Adipocyte (in vitro differentiated cells): ENCODE data around the gene KIN.
"Not testable (repeated sequence)": the region's sequence is repeated elsewhere in the genome, so short reads cannot be mapped to it uniquely, and the experiment has no call there.

ENCODE experiments used
- DNase-seq: peaks from one replicate; pipeline ENCODE4 v3.0.0-alpha.2; 2015; ENCODE audit warnings: low read depth
- H3K27me3 ChIP-seq: replicated peaks from 2 replicates; pipeline ENCODE4 v1.7.0; 2013; ENCODE audit warnings: mild to moderate bottlenecking, low read length, moderate library complexity; ENCODE audit not compliant: control insufficient read depth, insufficient read depth
- H3K36me3 ChIP-seq: 2 replicates; pipeline ENCODE4 v1.7.0; 2013; ENCODE audit warnings: low read length, mild to moderate bottlenecking, moderate library complexity; ENCODE audit not compliant: control insufficient read depth, insufficient read depth, severe bottlenecking
- H3K4me1 ChIP-seq: 2 replicates; pipeline ENCODE4 v1.7.0; 2013; ENCODE audit warnings: mild to moderate bottlenecking, low read length, moderate library complexity; ENCODE audit not compliant: control insufficient read depth, insufficient read depth
- H3K4me3 ChIP-seq: 2 replicates; pipeline ENCODE4 v1.7.0; 2013; ENCODE audit warnings: mild to moderate bottlenecking, low read length, moderate library complexity
- H3K9ac ChIP-seq: 2 replicates; pipeline ENCODE4 v1.7.0; 2013; ENCODE audit warnings: mild to moderate bottlenecking, low read length, moderate library complexity
- H3K9me3 ChIP-seq: 2 replicates; pipeline ENCODE4 v1.7.0; 2013; ENCODE audit warnings: mild to moderate bottlenecking, low read length, moderate library complexity; ENCODE audit not compliant: control insufficient read depth

The KIN gene

DNA sequence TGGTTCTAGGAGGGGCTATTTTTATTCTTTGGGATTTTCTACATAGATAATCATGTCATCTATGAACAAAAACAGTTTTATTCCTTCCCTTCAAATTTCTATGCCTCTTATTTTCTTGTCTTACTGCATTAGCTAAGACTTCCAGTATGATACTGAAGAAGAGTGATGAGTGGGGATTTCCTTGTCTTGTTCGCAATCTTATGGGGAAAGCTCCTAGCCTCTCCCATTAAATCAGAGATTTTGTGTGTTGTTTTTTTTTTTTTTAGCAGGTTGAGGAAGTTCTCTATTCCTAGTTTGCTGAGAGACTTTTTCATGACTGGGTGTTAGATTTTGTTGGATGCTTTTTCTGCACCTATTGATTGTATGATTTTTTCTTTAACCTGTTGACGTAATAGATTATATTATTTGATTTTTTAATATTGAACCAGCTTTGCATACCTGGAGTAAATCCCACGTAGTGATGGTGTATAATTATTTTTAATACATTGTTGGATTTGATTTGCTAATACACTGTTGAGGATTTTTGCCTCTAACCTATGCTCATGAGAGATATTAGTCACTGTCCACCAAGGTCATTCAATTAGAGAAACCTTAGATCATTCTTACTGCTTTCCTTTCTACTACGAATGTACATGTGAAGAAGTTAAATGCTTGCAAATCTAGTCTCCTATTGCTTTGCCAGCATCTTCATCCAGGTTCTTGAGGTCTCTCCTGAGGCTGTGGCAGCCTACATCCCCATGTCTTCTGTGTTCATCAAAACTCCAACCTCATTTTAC is 6.6 kb upstream of the KIN start:
- Histone ChIP-seq H3K4me1 (peaks cover 20% of the 10 kb centered on the region), H3K4me3 (no peak overlapping the region), H3K36me3 (peaks cover 48% of the 10 kb centered on the region), H3K9ac (no peak overlapping the region), H3K9me3 (no peaks in the 10 kb centered on the region), H3K27me3 (no peaks in the 10 kb centered on the region)
- no peak for DNase-seq

DNA sequence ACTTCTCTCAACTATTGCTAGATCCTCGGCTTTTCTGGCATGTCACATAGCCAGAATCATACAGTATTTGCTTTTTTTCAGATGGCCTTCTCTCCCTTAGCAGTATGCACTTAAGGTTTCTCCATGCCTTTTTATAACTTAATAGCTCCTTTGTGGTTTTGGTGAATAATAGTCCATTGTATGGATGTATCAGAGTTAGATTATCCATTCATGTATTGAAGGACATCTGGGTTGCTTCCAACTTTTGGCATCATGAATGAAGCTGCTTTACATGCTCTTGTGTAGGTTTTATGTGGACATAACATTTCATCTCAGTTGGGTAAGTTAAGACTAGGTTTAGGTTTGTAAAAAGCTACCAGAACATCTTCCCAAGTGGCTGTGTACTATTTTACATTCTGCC is 4.7 kb upstream of the KIN start:
- Histone ChIP-seq H3K27me3 (no peaks in the 10 kb centered on the region), H3K4me1 (peaks cover 18% of the 10 kb centered on the region), H3K36me3 (peaks cover 30% of the 10 kb centered on the region), H3K9me3 (no peaks in the 10 kb centered on the region), H3K9ac (no peak overlapping the region), H3K4me3 (no peak overlapping the region)
- no peak for DNase-seq

DNA sequence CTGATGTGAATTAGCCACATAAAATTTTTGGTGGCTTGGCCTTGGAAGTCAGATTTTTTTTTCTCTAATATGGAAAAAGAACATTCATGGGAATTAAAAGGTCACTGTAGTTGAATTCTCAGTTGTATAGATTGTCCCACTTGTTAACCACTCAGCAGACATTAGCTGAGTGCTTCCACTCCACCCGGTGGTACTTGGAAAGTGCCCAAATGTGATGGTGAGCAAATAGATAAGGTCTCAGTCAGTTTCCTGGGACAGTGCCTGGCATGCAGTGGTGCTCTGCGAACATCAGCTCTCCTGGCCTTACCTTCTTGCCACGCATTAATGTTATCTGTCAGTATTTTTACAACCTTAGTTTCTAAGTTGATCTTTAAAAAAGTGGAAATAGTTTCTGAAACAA is 1.6 kb upstream of the KIN start:
- peak; percentile 55 for DNase-seq
- H3K4me3 ChIP-seq = peak overlapping the region; percentile 91
- peak overlapping the region; percentile 97 for H3K9ac ChIP-seq
- peaks cover 27% of the 10 kb centered on the region for H3K4me1 ChIP-seq
- H3K9me3 ChIP-seq = no peaks in the 10 kb centered on the region
- no peaks in the 10 kb centered on the region for H3K27me3 ChIP-seq
- peaks cover 17% of the 10 kb centered on the region for H3K36me3 ChIP-seq

DNA sequence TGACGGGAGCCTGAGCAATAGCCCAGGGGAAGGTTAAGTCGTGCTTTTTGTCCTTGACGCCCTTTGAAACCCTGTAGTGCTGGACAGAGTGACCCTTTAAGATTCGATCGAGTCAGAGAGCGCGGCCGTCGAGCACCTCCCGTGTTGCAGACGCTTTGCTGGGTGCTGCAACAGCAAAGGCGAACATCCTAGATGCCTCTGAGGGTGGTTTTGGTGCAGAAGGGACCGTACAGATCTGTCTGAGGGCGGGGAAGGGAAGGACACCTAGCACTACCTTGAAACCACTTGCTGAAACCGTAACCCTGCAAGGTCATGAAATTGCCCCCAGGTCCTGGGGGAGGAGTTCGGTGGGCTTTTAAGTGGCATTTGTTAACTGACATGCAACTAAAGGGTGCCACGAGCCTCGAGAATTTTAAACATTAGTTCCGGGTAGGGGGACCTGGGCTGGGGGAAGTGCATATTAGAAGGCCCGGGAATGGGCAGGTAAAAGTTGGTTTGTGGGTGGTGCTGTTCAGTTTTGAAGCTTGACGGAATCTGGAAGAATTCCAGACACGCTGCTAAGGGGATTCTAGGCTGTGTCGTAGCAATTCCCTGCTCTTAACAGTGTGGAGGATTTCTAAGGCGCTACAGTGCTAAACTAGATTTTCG is 970 bp upstream of the KIN start:
- peak; percentile 38 for DNase-seq

DNA sequence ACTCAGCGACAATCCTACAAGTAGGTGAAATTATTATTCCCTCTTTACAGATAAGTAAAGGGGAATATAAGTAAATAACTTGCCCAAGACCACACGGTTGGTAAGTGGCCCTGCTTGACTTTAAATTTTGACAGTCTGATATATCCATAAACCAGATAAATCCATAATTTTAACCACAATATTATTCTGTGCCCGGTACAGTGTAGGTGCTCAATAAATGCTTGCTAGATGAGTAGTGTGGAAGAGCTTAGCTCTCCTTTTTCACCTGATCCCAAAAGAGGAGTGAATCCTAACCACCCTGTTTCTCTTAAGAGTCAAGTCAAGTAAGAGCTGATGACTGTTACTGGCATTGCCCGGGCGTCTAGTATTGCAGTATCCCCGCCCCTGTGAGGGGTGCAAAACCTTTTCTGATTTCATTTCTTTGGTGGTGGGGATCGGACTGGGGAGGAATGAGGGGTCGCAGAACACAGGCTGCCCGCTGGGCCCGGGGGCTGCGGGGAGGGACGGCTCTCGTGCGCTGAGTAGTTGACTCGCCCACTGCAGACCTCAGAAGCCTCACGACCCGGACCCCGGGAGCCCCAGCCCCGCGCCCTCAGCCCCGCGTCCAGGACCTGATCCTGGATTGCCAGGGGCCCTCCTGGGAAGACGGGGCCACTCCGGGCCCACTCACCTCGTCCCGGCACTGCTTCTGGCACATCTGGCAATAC is 490 bp downstream of the KIN start:
- peak; percentile 57 for DNase-seq
- H3K36me3 ChIP-seq = peaks cover 11% of the 10 kb centered on the region
- H3K9ac ChIP-seq = peak overlapping the region; percentile 97
- no peaks in the 10 kb centered on the region for H3K27me3 ChIP-seq
- H3K4me3 ChIP-seq = peak overlapping the region; percentile 91
- no peaks in the 10 kb centered on the region for H3K9me3 ChIP-seq
- peaks cover 27% of the 10 kb centered on the region for H3K4me1 ChIP-seq

More for the DNA sequence above, 970 bp upstream of the KIN start:
- H3K9ac ChIP-seq = peak overlapping the region; percentile 97
- H3K36me3 ChIP-seq = peaks cover 17% of the 10 kb centered on the region
- H3K4me3 ChIP-seq = peak overlapping the region; percentile 91
- no peaks in the 10 kb centered on the region for H3K27me3 ChIP-seq
- H3K9me3 ChIP-seq = no peaks in the 10 kb centered on the region
- peaks cover 27% of the 10 kb centered on the region for H3K4me1 ChIP-seq

DNA sequence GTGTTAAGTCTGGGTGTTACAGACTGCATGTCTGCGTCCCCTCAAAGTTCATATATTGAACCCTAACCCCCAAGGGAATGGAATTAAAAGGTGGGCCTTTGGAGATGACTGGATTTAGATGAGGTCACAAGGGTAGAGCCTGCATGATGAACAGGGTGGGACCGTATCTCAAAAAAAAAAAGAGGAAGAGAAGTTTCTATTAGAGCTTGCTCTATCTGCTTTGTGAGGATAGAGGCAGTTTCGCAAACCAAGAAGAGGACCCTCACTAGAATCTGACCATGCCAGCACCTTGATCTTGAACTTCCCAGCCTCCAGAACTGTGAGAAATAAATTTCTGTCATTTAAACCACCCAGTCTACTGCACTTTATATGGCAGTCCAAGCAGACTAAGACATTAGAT is 1.4 kb downstream of the KIN start:
- H3K9me3 ChIP-seq = no peaks in the 10 kb centered on the region
- H3K27me3 ChIP-seq = no peaks in the 10 kb centered on the region
- peak overlapping the region; percentile 91 for H3K4me3 ChIP-seq
- peak overlapping the region; percentile 97 for H3K9ac ChIP-seq
- DNase-seq = no peak
- peaks cover 24% of the 10 kb centered on the region for H3K4me1 ChIP-seq
- H3K36me3 ChIP-seq = peaks cover 4% of the 10 kb centered on the region

DNA sequence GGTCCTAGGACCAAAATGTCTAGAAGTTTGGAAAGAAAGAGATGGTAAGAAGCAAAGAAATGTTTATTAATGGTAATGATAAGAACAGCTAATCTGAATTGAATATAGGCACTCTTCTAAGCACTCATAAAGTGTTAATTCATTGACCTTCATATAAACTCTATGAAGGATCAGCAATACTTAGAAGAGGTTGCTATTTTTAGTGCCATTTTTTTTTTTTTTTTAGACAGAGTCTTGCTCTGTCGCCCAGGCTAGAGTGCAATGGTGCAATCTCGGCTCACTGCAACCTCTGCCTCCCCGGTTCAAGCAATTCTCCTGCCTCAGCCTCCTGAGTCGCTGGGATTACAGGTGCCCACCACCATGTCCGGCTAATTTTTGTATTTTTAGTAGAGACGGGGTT is 5.6 kb downstream of the KIN start:
- H3K36me3 ChIP-seq = peaks cover 31% of the 10 kb centered on the region
- not testable (repeated sequence) for DNase-seq, H3K9ac ChIP-seq, H3K27me3 ChIP-seq, H3K4me3 ChIP-seq, H3K9me3 ChIP-seq, H3K4me1 ChIP-seq

DNA sequence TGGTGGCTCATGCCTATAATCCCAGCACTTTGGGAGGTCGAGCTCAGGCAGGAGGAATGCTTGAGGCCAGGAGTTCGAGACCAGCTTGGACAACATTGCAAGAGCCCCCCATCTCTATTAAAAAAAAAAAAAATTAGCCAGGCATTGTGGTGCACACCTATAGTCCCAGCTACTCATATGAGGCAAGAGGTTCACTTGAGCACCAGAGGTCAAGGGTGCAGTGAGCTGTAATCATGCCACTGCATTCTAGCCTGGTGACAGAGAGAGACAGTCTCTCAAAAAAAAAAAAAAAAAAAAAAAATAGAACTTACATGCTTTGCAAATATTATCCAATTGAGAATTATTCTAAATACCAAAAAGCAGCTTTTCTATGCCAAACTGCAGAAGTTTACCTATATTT is 11.0 kb downstream of the KIN start:
- Histone ChIP-seq H3K9me3 (no peaks in the 10 kb centered on the region), H3K27me3 (no peaks in the 10 kb centered on the region), H3K4me1 (no peaks in the 10 kb centered on the region), H3K4me3 (no peak overlapping the region), H3K9ac (no peak overlapping the region), H3K36me3 (peaks cover 65% of the 10 kb centered on the region)
- DNase-seq = no peak

DNA sequence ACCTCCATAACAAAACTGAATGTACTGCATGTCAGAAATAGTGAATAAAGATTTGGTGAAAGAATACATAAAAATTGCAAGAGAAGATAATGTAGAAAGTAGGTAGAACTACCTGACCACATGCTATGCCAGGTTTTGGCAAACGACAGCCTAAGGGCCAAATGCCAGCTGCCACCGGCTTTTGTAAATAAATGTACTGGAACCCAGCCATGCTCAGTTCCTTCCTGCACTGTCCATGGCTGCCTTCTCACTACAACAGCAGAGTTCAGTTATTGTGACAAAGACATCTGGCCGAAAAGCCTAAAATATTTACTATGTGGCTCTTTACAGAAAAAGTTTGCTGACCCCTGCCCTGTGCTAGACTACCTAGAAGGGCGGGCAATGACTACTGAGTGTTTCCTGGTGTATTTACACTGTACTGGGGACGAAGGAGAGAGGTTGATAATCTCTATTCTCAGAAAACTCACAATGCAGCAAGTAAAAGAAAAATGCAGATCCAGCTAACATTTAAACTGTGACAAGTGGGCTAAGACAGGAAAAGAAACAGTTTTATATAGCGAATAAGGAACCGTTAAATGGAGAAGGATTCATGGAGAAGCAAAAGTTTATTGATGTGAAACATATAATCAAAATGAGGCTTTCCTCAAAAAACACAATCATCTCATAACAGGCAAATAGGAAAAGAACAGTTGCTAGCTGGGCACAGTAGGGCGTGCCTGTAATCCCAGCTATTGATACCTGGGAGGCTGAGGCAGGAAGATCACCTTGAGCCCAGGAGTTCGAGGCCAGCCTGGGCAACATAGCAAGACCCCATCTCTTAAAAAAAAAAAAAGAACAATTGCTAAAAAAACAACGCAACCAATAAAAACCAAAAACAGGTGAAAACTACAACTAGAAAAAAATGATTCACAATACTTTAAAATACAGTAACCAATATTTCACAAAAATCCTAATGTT is 13.7 kb downstream of the KIN start:
- Histone ChIP-seq H3K4me3 (no peak overlapping the region), H3K9ac (no peak overlapping the region), H3K36me3 (peaks cover 69% of the 10 kb centered on the region), H3K9me3 (no peaks in the 10 kb centered on the region), H3K27me3 (no peaks in the 10 kb centered on the region), H3K4me1 (no peaks in the 10 kb centered on the region)
- DNase-seq = no peak

DNA sequence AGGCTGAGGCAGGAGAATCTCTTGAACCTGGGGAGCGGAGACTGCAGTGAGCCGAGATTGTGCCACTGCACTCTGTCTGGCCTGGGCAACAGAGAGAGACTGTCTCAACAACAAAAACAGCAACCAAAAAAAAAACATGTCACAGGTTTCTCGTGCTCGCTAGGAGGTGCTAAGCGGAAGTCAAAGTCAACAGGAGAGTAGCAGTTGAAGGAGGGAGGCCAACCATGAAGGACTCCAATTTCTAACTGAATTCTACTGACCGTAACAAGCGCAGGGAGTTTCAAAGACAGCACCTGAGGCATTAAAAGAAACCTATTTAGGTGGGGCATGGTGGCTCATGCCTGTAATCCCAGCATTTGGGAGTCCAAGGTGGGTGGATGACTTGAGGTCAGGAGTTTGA is 19.4 kb downstream of the KIN start:
- no peaks in the 10 kb centered on the region for H3K4me1 ChIP-seq
- H3K4me3 ChIP-seq = no peak overlapping the region
- no peaks in the 10 kb centered on the region for H3K9me3 ChIP-seq
- no peaks in the 10 kb centered on the region for H3K27me3 ChIP-seq
- DNase-seq = no peak
- peaks cover 78% of the 10 kb centered on the region for H3K36me3 ChIP-seq
- H3K9ac ChIP-seq = no peak overlapping the region
